Bronchial epithelial cell (primary cell): ENCODE measurements around the gene TOM1. TPM values are rescaled to one million over a fixed set of nuclear protein-coding genes. Genes with fewer than 3 reads are reported as not detected.

ENCODE experiments used
- DNase-seq: peaks from one replicate; pipeline ENCODE4 v3.0.0-alpha.2; 2010; ENCODE audit warnings: low read depth
- FAIRE-seq: peaks from 2 replicates; lab custom pipeline; 2011; peaks lifted over from hg19 to GRCh38; lab: Jason Lieb, UNC
- H3K27me3 ChIP-seq: 2 replicates; pipeline ENCODE4 v1.5.1; 2011; ENCODE audit warnings: low read length; ENCODE audit not compliant: control insufficient read depth, insufficient read depth
- H3K36me3 ChIP-seq: 2 replicates; pipeline ENCODE4 v1.5.1; 2011; ENCODE audit warnings: low read length; ENCODE audit not compliant: control insufficient read depth, insufficient read depth
- H3K4me3 ChIP-seq: 2 replicates; pipeline ENCODE4 v1.5.1; 2011; ENCODE audit warnings: mild to moderate bottlenecking, low read depth, low read length, control low read depth
- total RNA-seq: library from RNA; depleted of rRNA; stranded (reverse); fragments of >200 nt; gene quantifications from 2 replicates; pipeline ENCODE4 v1.2.1, GENCODE V29; 2014
- TF ChIP-seq, protein P1 (sequence below): IDR thresholded peaks from 2 replicates; pipeline ENCODE4 v1.5.1; 2011; ENCODE audit warnings: mild to moderate bottlenecking, moderate library complexity, low read length, control low read depth, inconsistent platforms; ENCODE audit not compliant: insufficient read depth, severe bottlenecking

The TOM1 gene
- total RNA-seq, 1 donor from 2014 or later: 22.6 TPM

DNA sequence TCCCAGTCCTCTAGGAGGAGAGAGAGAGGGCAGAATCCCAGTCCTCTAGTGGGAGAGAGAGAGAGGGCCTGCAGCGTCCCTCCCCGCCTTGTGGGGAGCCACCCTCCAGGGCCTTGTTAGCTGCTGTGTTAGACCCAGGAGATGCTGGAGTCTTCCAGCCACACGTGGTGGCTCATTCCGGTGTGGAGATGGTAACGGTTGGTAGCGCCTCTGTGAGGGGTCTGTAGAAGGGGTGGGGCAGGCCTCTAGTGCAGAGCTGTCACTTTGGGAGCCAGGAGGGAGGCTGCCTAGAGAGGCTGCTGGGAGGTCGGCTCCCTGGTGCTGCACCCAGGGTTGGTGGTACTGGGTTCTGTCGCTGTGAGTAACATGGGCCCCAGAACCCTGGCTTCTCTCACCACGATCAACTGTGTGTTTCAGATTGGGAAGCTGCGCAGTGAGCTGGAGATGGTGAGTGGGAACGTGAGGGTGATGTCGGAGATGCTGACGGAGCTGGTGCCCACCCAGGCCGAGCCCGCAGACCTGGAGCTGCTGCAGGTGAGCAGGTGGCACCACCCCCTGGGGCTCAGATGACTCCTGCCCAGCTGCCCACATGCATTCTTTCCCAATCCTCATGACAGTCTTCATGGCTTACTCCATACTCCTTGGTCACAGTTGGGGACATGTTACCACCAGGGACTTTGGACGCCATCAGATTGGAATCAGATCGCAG lies 27.3 kb downstream of the TOM1 start:
- peak; percentile 52 for FAIRE-seq
- H3K36me3 ChIP-seq: peaks cover 27% of the 10 kb centered on the region

DNA sequence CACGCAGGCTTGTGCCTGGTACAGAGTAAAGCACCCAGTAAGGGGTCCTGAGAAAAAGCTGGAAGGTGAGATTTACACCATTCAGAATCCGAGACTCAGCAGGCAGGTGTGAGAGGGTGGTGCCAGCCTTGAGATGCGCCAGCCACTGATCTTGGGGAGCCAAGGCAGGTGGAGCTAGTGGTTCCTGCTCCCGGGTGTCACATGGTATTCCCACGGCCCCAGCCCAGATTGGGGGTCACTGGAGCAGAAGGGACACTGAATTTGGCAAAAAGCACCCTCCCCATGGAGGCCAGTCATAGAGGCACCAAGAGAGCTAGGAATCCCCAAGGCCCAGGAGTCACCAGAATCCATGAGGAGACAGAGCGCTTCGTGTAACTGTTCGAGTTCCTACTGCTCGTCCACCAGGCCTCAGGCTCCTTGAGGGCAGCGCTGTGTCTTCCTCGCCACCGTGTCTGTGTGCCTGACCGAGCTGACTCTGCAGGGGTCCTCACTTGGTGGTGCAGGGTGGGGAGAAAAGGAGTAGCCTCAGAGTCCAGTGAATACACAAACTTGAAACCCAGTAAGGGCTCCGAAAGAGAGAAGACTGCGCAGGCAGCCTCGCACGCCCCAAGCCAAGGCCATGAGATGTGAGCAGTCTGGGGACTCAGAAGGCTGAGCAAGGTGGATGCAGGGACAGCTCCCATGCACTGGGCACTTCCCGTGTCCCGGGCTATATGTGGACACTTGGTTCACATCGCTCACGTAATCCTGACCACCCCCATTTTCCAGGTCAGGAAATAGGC lies 28.2 kb downstream of the TOM1 start:
- FAIRE-seq: no peak
- H3K36me3 ChIP-seq: peaks cover 26% of the 10 kb centered on the region

More for the DNA sequence above, 27.3 kb downstream of the TOM1 start:
- DNase-seq: no peak
- TF ChIP-seq, protein P1, sequence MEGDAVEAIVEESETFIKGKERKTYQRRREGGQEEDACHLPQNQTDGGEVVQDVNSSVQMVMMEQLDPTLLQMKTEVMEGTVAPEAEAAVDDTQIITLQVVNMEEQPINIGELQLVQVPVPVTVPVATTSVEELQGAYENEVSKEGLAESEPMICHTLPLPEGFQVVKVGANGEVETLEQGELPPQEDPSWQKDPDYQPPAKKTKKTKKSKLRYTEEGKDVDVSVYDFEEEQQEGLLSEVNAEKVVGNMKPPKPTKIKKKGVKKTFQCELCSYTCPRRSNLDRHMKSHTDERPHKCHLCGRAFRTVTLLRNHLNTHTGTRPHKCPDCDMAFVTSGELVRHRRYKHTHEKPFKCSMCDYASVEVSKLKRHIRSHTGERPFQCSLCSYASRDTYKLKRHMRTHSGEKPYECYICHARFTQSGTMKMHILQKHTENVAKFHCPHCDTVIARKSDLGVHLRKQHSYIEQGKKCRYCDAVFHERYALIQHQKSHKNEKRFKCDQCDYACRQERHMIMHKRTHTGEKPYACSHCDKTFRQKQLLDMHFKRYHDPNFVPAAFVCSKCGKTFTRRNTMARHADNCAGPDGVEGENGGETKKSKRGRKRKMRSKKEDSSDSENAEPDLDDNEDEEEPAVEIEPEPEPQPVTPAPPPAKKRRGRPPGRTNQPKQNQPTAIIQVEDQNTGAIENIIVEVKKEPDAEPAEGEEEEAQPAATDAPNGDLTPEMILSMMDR: no peak
- no peak overlapping the region for H3K4me3 ChIP-seq
- no peaks in the 10 kb centered on the region for H3K27me3 ChIP-seq

DNA sequence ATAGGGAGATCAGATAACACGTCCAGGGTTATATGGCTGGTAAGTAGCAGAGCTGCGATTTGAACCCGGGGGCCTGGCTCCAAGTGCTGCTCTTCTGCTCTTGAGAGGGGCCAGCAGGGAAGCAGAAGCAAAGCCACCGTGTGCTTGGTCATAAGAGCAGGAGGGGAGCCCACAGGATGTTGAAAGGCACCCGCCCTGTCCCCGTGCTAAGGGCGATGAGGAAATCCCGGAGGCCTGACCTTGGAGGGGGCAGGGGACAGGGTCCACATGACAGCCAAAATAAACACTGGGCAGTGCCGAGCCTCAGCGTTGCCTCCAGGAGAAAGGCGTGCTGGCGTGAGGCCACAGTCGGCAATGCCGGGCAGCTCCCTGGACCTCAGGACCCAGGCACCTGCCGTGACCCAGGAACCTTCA lies 28.8 kb downstream of the TOM1 start:
- FAIRE-seq (no peak), DNase-seq (no peak)
- Histone ChIP-seq H3K27me3 (no peaks in the 10 kb centered on the region), H3K36me3 (peaks cover 28% of the 10 kb centered on the region), H3K4me3 (no peak overlapping the region)
- TF ChIP-seq, protein P1: no peak

More for the DNA sequence above, 28.2 kb downstream of the TOM1 start:
- DNase-seq: no peak
- TF ChIP-seq, protein P1: no peak
- no peak overlapping the region for H3K4me3 ChIP-seq
- H3K27me3 ChIP-seq: no peaks in the 10 kb centered on the region

DNA sequence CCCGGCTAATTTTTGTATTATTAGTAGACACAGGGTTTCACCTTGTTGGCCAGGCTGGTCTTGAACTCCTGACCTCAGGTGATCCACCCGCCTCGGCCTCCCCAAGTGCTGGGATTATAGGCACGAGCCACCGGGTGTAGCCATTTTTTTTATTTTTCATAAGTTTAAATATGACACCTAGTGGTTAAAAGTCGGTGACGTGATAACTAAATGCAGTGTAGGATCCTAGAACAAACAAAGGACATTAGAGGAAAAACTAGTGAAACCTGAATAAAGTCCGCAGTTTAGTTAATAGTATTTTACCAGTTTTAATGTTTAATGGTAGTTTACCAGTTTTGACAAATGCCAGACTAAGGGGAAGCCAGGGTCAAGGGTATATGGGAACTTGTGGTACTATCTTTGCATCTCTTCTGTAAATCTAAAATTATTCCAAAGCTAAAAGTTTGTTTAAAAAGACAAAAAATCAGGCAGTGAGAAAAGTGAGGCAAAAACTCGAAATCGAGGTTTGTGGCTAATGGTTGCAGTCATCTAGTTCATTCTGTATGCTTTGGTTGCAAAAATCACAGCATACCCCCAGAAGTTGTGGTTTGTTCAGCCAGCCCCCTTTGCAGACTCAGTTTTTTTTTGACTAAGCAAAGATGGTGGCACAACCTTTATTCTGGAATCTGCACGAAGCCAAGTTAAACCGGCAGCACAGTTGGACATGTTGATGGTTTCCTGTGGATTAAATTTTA lies 29.6 kb downstream of the TOM1 start:
- no peak for DNase-seq
- FAIRE-seq: no peak
- Histone ChIP-seq H3K27me3 (no peaks in the 10 kb centered on the region), H3K4me3 (no peak overlapping the region), H3K36me3 (peaks cover 30% of the 10 kb centered on the region)
- TF ChIP-seq, protein P1: no peak

DNA sequence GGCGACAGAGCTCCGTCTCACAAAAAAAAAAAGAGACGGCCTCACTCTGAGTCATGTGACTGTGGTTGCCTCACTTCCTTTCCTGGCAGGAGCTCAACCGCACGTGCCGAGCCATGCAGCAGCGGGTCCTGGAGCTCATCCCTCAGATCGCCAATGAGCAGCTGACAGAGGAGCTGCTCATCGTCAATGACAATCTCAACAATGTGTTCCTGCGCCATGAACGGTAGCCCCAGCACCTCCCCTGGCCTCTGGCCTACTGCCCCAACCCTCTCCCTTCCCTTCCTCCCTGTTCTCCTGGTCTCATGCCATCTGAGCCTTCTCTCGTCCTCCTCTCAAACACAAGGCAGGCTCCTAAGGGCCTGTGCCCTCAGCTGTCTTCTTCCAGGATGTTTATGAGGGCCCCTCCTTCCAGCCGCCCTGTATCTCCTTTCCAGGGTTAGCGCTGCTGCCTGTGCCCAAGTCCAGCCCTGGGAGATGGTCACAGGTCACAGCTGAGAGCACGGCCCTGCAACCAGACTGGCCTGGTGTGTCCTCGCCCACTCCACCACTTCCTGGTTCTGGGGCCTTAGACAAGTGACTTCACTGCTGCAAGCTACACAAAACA lies 30.7 kb downstream of the TOM1 start:
- TF ChIP-seq, protein P1: no peak

More for the DNA sequence above, 30.7 kb downstream of the TOM1 start:
- FAIRE-seq: no peak
- no peak overlapping the region for H3K4me3 ChIP-seq
- H3K36me3 ChIP-seq: peaks cover 29% of the 10 kb centered on the region
- DNase-seq: peak; percentile 17
- no peaks in the 10 kb centered on the region for H3K27me3 ChIP-seq
